Right ventricle myocardium inferior (tissue), 1 donor: ENCODE measurements around the gene PGAP3. TPM values are rescaled to one million over a fixed set of nuclear protein-coding genes. Genes with fewer than 3 reads are reported as not detected.

Experiments used
- ATAC-seq: fragments of 200-7000 bp; cut with Tn5 transposase; one replicate; pipeline ENCODE4 v1.9.1; 2020; ENCODE audit warnings: mild to moderate bottlenecking, moderate library complexity
- DNase-seq: peaks from one replicate; pipeline ENCODE4 v3.0.0; 2021; ENCODE audit errors: missing footprints
- intact Hi-C: fragments of 100-400 bp; cut with DNase I; formaldehyde crosslinking; loops from one replicate; pipeline ENCODE4 v1.11.0; 2022
- total RNA-seq: library from RNA; stranded (reverse); fragmentation: NEBNext Ultra II Directional; extraction: Animal tissue kit (Norgen Biotek cat#: 25700); gene quantifications from one replicate; pipeline ENCODE4 v1.2.1, GENCODE V29; 2021
- donor health status: DM: no; HTN: yes; CAD: no; lungs with severe emphysema.

Gene PGAP3
- total RNA-seq, 1 donor from 2014 or later = 10.4 TPM

GRCh38 chr17:39666231-39666600 is 21.6 kb downstream of the PGAP3 start:
- no peak for DNase-seq
- ATAC-seq = no peak
- intact Hi-C loops = loop anchor here (5.0 kb wide), 1 partner anchor 36 kb away; the partner anchor contains the start of gene ERBB2

- intact Hi-C loops = loop anchor here (5.0 kb wide), 1 partner anchor 37 kb away; the partner anchor contains the start of gene ERBB2
- DNase-seq = no peak
- ATAC-seq = peak; percentile 0
These were observed 22.1 kb downstream of the PGAP3 start for GRCh38 chr17:39665642-39666224.

- ATAC-seq (peak; percentile 49), DNase-seq (peak; percentile 78)
- intact Hi-C loops = loop anchor here (5.0 kb wide), 2 partner anchors 37 to 87 kb away; partner anchors contain the start of gene ERBB2
These were observed 23.0 kb downstream of the PGAP3 start, which contains the start of gene TCAP for GRCh38 chr17:39664581-39665561. TCAP (plus strand) TSS chr17:39665349; CDS start chr17:39665360, 11 bp downstream.

GRCh38 chr17:39663688-39664580 is 23.9 kb downstream of the PGAP3 start:
- ATAC-seq (peak; percentile 4), DNase-seq (no peak)
- intact Hi-C loops = loop anchor here (5.0 kb wide), 1 partner anchor 88 kb away; no protein-coding TSS in a partner anchor

- DNase-seq = no peak
- ATAC-seq = no peak
- intact Hi-C loops = loop anchor here (5.0 kb wide), 1 partner anchor 89 kb away; no protein-coding TSS in a partner anchor
These were observed 24.5 kb downstream of the PGAP3 start for GRCh38 chr17:39663340-39663687.

GRCh38 chr17:39662551-39663339 is 25.1 kb downstream of the PGAP3 start:
- no peak for ATAC-seq
- no peak for DNase-seq
- intact Hi-C loops = loop anchor here (5.0 kb wide), 1 partner anchor 90 kb away; no protein-coding TSS in a partner anchor

GRCh38 chr17:39661744-39662541 is 25.9 kb downstream of the PGAP3 start:
- intact Hi-C loops = loop anchor here (5.0 kb wide), 1 partner anchor 90 kb away; no protein-coding TSS in a partner anchor
- DNase-seq (no peak), ATAC-seq (no peak)

- ATAC-seq (peak; percentile 26), DNase-seq (peak; percentile 75)
- intact Hi-C loops = loop anchor here (5.0 kb wide), 1 partner anchor 92 kb away; no protein-coding TSS in a partner anchor
These were observed 27.2 kb downstream of the PGAP3 start for GRCh38 chr17:39660397-39661385.

GRCh38 chr17:39660011-39660360 is 27.9 kb downstream of the PGAP3 start:
- DNase-seq (no peak), ATAC-seq (no peak)
- intact Hi-C loops = loop anchor here (5.0 kb wide), 1 partner anchor 92 kb away; no protein-coding TSS in a partner anchor

GRCh38 chr17:39659279-39660010 is 28.4 kb downstream of the PGAP3 start:
- intact Hi-C loops = loop anchor here (5.0 kb wide), 1 partner anchor 93 kb away; no protein-coding TSS in a partner anchor
- ATAC-seq = no peak

GRCh38 chr17:39658760-39659159 is 29.1 kb downstream of the PGAP3 start:
- ATAC-seq = no peak
- no peak for DNase-seq
- intact Hi-C loops = no loop called here

More at GRCh38 chr17:39659279-39660010, 28.4 kb downstream of the PGAP3 start:
- DNase-seq = no peak

GRCh38 chr17:39658346-39658745 is 29.5 kb downstream of the PGAP3 start:
- intact Hi-C loops = no loop called here
- no peak for ATAC-seq
- no peak for DNase-seq

- DNase-seq (no peak), ATAC-seq (no peak)
- intact Hi-C loops = no loop called here
These were observed 32.8 kb downstream of the PGAP3 start for GRCh38 chr17:39655105-39655504.

GRCh38 chr17:39653662-39654331 is 34.1 kb downstream of the PGAP3 start:
- DNase-seq = peak; percentile 79
- ATAC-seq = peak; percentile 56
- intact Hi-C loops = no loop called here

- intact Hi-C loops = no loop called here
- ATAC-seq = no peak
- no peak for DNase-seq
These were observed 34.6 kb downstream of the PGAP3 start for GRCh38 chr17:39653316-39653661.
